ENCODE data around the gene LRRC4C. TPM values are rescaled to one million over a fixed set of nuclear protein-coding genes. Genes with fewer than 3 reads are reported as not detected.

LRRC4C gene
- total and polyA plus RNA-seq, 2 experiments from 2014 or later, result 0.35 to 1.1 TPM

DNA sequence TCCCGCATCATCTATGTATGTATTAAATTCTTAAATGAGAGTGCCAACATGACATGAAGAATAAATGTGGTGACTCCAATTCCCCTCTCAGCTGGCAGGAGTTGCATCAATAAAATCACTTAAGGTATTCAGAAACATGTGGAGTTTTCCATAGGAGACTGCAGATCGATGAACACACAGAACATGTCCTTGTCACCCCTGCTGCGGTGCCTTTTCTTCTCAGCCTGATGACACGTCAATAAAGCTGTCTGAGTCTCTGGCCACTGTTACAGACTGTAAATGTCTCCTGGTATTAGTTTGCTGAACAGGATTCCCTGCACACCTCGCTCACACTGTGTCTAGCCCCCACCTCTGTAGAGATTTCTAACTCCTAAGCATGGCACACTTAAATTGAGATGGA, 460.5 kb downstream of the LRRC4C start:
- H3K27ac ChIP-seq (ENCODE audit: low read depth), result no peak overlapping the region
- no peaks in the 10 kb centered on the region for H3K4me1 ChIP-seq (ENCODE audit: insufficient read depth)
- Mint-ChIP-seq H3K9me3 (no peaks in the 10 kb centered on the region), H3K4me3 (no peak overlapping the region), H3K27me3 (ENCODE audit: insufficient read depth, low read depth, poor library complexity) (peaks cover 1% of the 10 kb centered on the region), H3K27ac (no peak overlapping the region), H3K4me1 (peaks cover 9% of the 10 kb centered on the region; the same call in 2 of the 3 replicates), H3K36me3 (ENCODE audit: low read depth) (no peaks in the 10 kb centered on the region)
- H3K36me3 ChIP-seq (ENCODE audit: insufficient read depth), result no peaks in the 10 kb centered on the region
- ATAC-seq (no peak), DNase-seq (ENCODE audit: low spot score) (no peak)
- no peaks in the 10 kb centered on the region for H3K79me2 ChIP-seq (replicated peaks; ENCODE audit: insufficient read depth)
- no peaks in the 10 kb centered on the region for H4K20me1 ChIP-seq (replicated peaks; ENCODE audit: insufficient read depth)
- H3K9me2 ChIP-seq (ENCODE audit: insufficient read depth), result peaks cover 2% of the 10 kb centered on the region
- TF ChIP-seq ZNF331 (CRISPR knock-in tag; IDR thresholded peaks at IDR 0.05; ENCODE audit: low read depth), result no peak
- no peak for TF ChIP-seq ZNF114 (CRISPR knock-in tag; IDR thresholded peaks at IDR 0.05)
- TF ChIP-seq JUNB (IDR thresholded peaks at IDR 0.05; ENCODE audit: unreplicated experiment), result no peak
- TF ChIP-seq, protein P1, sequence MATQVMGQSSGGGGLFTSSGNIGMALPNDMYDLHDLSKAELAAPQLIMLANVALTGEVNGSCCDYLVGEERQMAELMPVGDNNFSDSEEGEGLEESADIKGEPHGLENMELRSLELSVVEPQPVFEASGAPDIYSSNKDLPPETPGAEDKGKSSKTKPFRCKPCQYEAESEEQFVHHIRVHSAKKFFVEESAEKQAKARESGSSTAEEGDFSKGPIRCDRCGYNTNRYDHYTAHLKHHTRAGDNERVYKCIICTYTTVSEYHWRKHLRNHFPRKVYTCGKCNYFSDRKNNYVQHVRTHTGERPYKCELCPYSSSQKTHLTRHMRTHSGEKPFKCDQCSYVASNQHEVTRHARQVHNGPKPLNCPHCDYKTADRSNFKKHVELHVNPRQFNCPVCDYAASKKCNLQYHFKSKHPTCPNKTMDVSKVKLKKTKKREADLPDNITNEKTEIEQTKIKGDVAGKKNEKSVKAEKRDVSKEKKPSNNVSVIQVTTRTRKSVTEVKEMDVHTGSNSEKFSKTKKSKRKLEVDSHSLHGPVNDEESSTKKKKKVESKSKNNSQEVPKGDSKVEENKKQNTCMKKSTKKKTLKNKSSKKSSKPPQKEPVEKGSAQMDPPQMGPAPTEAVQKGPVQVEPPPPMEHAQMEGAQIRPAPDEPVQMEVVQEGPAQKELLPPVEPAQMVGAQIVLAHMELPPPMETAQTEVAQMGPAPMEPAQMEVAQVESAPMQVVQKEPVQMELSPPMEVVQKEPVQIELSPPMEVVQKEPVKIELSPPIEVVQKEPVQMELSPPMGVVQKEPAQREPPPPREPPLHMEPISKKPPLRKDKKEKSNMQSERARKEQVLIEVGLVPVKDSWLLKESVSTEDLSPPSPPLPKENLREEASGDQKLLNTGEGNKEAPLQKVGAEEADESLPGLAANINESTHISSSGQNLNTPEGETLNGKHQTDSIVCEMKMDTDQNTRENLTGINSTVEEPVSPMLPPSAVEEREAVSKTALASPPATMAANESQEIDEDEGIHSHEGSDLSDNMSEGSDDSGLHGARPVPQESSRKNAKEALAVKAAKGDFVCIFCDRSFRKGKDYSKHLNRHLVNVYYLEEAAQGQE (IDR thresholded peaks at IDR 0.05; ENCODE audit: unreplicated experiment), result no peak
- TF ChIP-seq, protein P2, sequence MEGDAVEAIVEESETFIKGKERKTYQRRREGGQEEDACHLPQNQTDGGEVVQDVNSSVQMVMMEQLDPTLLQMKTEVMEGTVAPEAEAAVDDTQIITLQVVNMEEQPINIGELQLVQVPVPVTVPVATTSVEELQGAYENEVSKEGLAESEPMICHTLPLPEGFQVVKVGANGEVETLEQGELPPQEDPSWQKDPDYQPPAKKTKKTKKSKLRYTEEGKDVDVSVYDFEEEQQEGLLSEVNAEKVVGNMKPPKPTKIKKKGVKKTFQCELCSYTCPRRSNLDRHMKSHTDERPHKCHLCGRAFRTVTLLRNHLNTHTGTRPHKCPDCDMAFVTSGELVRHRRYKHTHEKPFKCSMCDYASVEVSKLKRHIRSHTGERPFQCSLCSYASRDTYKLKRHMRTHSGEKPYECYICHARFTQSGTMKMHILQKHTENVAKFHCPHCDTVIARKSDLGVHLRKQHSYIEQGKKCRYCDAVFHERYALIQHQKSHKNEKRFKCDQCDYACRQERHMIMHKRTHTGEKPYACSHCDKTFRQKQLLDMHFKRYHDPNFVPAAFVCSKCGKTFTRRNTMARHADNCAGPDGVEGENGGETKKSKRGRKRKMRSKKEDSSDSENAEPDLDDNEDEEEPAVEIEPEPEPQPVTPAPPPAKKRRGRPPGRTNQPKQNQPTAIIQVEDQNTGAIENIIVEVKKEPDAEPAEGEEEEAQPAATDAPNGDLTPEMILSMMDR (conservative IDR thresholded peaks at IDR 0.05; ENCODE audit: low read depth in 2 of 2), result no peak
- no peak for TF ChIP-seq EZH2phosphoT487 (IDR thresholded peaks at IDR 0.05; ENCODE audit: unreplicated experiment)
- TF ChIP-seq NANOG (IDR thresholded peaks at IDR 0.05; ENCODE audit: borderline replicate concordance), result no peak
- TF ChIP-seq POLR2AphosphoS5 (IDR thresholded peaks at IDR 0.05; ENCODE audit: low read depth), result no peak
- TF ChIP-seq, protein P3, sequence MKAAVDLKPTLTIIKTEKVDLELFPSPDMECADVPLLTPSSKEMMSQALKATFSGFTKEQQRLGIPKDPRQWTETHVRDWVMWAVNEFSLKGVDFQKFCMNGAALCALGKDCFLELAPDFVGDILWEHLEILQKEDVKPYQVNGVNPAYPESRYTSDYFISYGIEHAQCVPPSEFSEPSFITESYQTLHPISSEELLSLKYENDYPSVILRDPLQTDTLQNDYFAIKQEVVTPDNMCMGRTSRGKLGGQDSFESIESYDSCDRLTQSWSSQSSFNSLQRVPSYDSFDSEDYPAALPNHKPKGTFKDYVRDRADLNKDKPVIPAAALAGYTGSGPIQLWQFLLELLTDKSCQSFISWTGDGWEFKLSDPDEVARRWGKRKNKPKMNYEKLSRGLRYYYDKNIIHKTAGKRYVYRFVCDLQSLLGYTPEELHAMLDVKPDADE (IDR thresholded peaks at IDR 0.05), result no peak
- no peak for TF ChIP-seq EZH2 (IDR thresholded peaks at IDR 0.05; ENCODE audit: low read depth, unreplicated experiment)
- no peak for TF ChIP-seq STAT1 (IDR thresholded peaks at IDR 0.05; ENCODE audit: unreplicated experiment)
- TF ChIP-seq CREB1 (CRISPR knock-in tag; IDR thresholded peaks at IDR 0.05; ENCODE audit: low read depth), result no peak
- TF ChIP-seq, protein P4, sequence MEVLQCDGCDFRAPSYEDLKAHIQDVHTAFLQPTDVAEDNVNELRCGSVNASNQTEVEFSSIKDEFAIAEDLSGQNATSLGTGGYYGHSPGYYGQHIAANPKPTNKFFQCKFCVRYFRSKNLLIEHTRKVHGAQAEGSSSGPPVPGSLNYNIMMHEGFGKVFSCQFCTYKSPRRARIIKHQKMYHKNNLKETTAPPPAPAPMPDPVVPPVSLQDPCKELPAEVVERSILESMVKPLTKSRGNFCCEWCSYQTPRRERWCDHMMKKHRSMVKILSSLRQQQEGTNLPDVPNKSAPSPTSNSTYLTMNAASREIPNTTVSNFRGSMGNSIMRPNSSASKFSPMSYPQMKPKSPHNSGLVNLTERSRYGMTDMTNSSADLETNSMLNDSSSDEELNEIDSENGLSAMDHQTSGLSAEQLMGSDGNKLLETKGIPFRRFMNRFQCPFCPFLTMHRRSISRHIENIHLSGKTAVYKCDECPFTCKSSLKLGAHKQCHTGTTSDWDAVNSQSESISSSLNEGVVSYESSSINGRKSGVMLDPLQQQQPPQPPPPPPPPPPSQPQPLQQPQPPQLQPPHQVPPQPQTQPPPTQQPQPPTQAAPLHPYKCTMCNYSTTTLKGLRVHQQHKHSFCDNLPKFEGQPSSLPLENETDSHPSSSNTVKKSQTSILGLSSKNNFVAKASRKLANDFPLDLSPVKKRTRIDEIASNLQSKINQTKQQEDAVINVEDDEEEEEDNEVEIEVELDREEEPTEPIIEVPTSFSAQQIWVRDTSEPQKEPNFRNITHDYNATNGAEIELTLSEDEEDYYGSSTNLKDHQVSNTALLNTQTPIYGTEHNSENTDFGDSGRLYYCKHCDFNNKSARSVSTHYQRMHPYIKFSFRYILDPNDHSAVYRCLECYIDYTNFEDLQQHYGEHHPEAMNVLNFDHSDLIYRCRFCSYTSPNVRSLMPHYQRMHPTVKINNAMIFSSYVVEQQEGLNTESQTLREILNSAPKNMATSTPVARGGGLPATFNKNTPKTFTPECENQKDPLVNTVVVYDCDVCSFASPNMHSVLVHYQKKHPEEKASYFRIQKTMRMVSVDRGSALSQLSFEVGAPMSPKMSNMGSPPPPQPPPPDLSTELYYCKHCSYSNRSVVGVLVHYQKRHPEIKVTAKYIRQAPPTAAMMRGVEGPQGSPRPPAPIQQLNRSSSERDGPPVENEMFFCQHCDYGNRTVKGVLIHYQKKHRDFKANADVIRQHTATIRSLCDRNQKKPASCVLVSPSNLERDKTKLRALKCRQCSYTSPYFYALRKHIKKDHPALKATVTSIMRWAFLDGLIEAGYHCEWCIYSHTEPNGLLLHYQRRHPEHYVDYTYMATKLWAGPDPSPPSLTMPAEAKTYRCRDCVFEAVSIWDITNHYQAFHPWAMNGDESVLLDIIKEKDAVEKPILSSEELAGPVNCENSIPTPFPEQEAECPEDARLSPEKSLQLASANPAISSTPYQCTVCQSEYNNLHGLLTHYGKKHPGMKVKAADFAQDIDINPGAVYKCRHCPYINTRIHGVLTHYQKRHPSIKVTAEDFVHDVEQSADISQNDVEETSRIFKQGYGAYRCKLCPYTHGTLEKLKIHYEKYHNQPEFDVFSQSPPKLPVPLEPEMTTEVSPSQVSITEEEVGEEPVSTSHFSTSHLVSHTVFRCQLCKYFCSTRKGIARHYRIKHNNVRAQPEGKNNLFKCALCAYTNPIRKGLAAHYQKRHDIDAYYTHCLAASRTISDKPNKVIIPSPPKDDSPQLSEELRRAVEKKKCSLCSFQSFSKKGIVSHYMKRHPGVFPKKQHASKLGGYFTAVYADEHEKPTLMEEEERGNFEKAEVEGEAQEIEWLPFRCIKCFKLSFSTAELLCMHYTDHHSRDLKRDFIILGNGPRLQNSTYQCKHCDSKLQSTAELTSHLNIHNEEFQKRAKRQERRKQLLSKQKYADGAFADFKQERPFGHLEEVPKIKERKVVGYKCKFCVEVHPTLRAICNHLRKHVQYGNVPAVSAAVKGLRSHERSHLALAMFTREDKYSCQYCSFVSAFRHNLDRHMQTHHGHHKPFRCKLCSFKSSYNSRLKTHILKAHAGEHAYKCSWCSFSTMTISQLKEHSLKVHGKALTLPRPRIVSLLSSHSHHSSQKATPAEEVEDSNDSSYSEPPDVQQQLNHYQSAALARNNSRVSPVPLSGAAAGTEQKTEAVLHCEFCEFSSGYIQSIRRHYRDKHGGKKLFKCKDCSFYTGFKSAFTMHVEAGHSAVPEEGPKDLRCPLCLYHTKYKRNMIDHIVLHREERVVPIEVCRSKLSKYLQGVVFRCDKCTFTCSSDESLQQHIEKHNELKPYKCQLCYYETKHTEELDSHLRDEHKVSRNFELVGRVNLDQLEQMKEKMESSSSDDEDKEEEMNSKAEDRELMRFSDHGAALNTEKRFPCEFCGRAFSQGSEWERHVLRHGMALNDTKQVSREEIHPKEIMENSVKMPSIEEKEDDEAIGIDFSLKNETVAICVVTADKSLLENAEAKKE (CRISPR knock-in tag; IDR thresholded peaks at IDR 0.05), result no peak
- no peak overlapping the region for H2AFZ ChIP-seq
- H3F3A ChIP-seq (replicated peaks; ENCODE audit: low read depth), result no peaks in the 10 kb centered on the region
- no peak overlapping the region for H3K4me3 ChIP-seq
- H3K27me3 ChIP-seq (ENCODE audit: insufficient read depth), result no peaks in the 10 kb centered on the region
- no peak overlapping the region for H3K4me2 ChIP-seq

Measured in GM23338 (cell line).